Caco-2 (cell line): ENCODE results near the gene GPX4. TPM values are rescaled to one million over a fixed set of nuclear protein-coding genes. Genes with fewer than 3 reads are reported as not detected.
A peak's percentile ranks its signal among the peaks of the same experiment; 100 is the strongest.

Experiments used
- BruUV-seq: library from RNA; stranded (reverse); fragments of 400-500 nt; replicated peaks from 2 replicates; lab custom pipeline; 2021; lab: Mats Ljungman, UMichigan
- CTCF ChIA-PET: fragments of 300-600 bp; sonication (Branson Sonifier 250); formaldehyde crosslinking; loops from one replicate; lab custom pipeline; 2022; ENCODE audit warnings: antibody characterized with exemption; lab: Charles Lee
- POLR2A ChIA-PET: fragments of 300-600 bp; sonication (Branson Sonifier 250); formaldehyde crosslinking; loops from one replicate; lab custom pipeline; 2022; ENCODE audit warnings: antibody characterized with exemption; lab: Charles Lee
- DNase-seq, 2 experiments: peaks; one replicate each; pipeline versions ENCODE4 v3.0.0 to v3.0.0-alpha.2; 2020 to 2022
- H3K27me3 ChIP-seq: replicated peaks from 2 replicates; pipeline ENCODE4 v1.6.0; 2011; ENCODE audit warnings: low read length; ENCODE audit not compliant: control insufficient read depth, insufficient read depth
- H3K36me3 ChIP-seq: 2 replicates; pipeline ENCODE4 v1.5.1; 2011; ENCODE audit warnings: low read length; ENCODE audit not compliant: control insufficient read depth, insufficient read depth
- H3K4me1 ChIP-seq: fragments of 250-450 bp; sonication (Bioruptor Pico); 2 replicates; pipeline ENCODE4 v1.5.1; 2020; ENCODE audit warnings: mild to moderate bottlenecking
- H3K4me3 ChIP-seq: 2 replicates; pipeline ENCODE4 v1.5.1; 2011; ENCODE audit warnings: low read depth, mild to moderate bottlenecking, control low read depth, low read length
- H3K9me3 ChIP-seq: fragments of 250-450 bp; sonication (Bioruptor Pico); 2 replicates; pipeline ENCODE4 v1.5.1; 2020; ENCODE audit warnings: mild to moderate bottlenecking, moderate library complexity
- H3K27ac Mint-ChIP-seq: one replicate; pipeline ENCODE4 v1.8.0; 2022; ENCODE audit warnings: mixed read lengths; ENCODE audit not compliant: unreplicated experiment
- H3K27me3 Mint-ChIP-seq: one replicate; pipeline ENCODE4 v1.8.0; 2022; ENCODE audit warnings: mixed read lengths; ENCODE audit not compliant: insufficient read depth, unreplicated experiment
- H3K36me3 Mint-ChIP-seq: one replicate; pipeline ENCODE4 v1.8.0; 2022; ENCODE audit warnings: mild to moderate bottlenecking, mixed read lengths; ENCODE audit not compliant: insufficient read depth, unreplicated experiment
- H3K4me1 Mint-ChIP-seq: one replicate; pipeline ENCODE4 v1.8.0; 2022; ENCODE audit warnings: low read depth, mixed read lengths; ENCODE audit not compliant: unreplicated experiment
- H3K4me3 Mint-ChIP-seq: one replicate; pipeline ENCODE4 v1.8.0; 2022; ENCODE audit warnings: mild to moderate bottlenecking, moderate library complexity, mixed read lengths; ENCODE audit not compliant: unreplicated experiment
- H3K9me3 Mint-ChIP-seq: one replicate; pipeline ENCODE4 v1.8.0; 2022; ENCODE audit warnings: mixed read lengths; ENCODE audit not compliant: unreplicated experiment
- intact Hi-C: fragments of 100-400 bp; cut with micrococcal nuclease; formaldehyde crosslinking; loops from one replicate; pipeline ENCODE4 v1.10.0; 2022; ENCODE audit not compliant: unreplicated experiment
- total RNA-seq: library from RNA; stranded (reverse); gene quantifications from 2 replicates; pipeline ENCODE4 v1.2.3, GENCODE V29; 2022
- TF ChIP-seq, protein P1 (sequence below), 2 experiments: fragments of 200-600 bp in 1 of 2; IDR thresholded peaks; 1 replicate in 1 of 2; 2 replicates in 1 of 2; pipeline versions ENCODE4 v1.5.1 to v1.8.0; 2011 to 2022; ENCODE audit warnings: antibody characterized with exemption in 1 of 2, control low read depth in 1 of 2, inconsistent platforms in 1 of 2, low read depth in 1 of 2, low read length in 1 of 2, mild to moderate bottlenecking in 1 of 2, moderate library complexity in 1 of 2; ENCODE audit not compliant: insufficient read depth in 1 of 2, severe bottlenecking in 1 of 2, unreplicated experiment in 1 of 2

GPX4 gene
- total RNA-seq, 1 experiment from 2014 or later, result 500 TPM

DNA sequence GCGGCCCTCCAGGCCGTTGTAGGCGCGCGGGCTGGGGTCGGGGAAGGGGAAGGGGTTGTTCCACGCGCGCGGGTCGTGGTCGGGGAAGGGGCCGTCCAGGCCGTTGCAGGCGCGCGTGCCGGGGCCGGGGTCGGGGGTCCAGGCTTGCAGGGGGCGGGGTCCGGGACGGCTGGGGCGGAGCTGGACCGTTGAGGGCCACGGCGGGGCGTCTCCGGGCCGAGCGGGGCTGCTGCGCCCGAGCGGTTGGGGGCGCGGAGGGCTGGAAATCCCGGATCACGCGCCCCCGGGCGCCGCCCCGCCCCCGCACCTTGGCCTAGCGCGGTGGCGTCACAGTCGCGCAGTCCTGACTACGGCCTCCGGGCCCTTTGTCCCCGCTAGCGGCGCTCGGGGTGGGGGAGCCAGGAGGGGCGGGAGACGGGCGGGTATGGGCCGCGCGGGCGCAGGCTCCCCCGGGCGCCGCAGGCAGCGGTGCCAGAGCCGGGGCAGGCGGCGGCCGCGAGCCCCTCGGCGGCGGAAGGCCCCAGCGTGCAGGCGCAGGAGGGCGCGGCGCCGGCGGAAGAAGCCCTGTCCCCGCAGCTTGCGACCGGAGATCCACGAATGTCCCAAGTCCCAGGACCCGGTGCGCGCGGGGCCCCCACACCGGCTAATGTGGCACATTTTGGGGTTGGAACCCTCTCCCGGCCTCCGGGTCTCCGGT lies 665 bp downstream of the GPX4 start:
- TF ChIP-seq, protein P1, sequence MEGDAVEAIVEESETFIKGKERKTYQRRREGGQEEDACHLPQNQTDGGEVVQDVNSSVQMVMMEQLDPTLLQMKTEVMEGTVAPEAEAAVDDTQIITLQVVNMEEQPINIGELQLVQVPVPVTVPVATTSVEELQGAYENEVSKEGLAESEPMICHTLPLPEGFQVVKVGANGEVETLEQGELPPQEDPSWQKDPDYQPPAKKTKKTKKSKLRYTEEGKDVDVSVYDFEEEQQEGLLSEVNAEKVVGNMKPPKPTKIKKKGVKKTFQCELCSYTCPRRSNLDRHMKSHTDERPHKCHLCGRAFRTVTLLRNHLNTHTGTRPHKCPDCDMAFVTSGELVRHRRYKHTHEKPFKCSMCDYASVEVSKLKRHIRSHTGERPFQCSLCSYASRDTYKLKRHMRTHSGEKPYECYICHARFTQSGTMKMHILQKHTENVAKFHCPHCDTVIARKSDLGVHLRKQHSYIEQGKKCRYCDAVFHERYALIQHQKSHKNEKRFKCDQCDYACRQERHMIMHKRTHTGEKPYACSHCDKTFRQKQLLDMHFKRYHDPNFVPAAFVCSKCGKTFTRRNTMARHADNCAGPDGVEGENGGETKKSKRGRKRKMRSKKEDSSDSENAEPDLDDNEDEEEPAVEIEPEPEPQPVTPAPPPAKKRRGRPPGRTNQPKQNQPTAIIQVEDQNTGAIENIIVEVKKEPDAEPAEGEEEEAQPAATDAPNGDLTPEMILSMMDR (IDR thresholded peaks at IDR 0.05; ENCODE audit: insufficient read depth in 1 of 2, low read depth in 1 of 2, low read length in 1 of 2, severe bottlenecking in 1 of 2, unreplicated experiment in 1 of 2), result no peak
- peaks cover 23% of the 10 kb centered on the region for H3K4me1 ChIP-seq
- no peaks in the 10 kb centered on the region for H3K4me1 Mint-ChIP-seq

GRCh38 chr19:1105008-1105872 lies 1.4 kb downstream of the GPX4 start:
- no peaks in the 10 kb centered on the region for H3K27me3 ChIP-seq
- intact Hi-C loops, result loop anchor here (10.0 kb wide), 1 partner anchor 80 kb away; the partner anchor contains the start of genes CNN2, RNU6-2 and TMEM259
- CTCF ChIA-PET, result interaction anchor here (0.7 kb wide), 1 partner anchor 72 kb away, joined by 4 read pairs; no protein-coding TSS in a partner anchor
- peak in 1 of 2 experiments; percentile 41 for DNase-seq
- Mint-ChIP-seq H3K4me1 (no peaks in the 10 kb centered on the region), H3K36me3 (peaks cover 56% of the 10 kb centered on the region), H3K27ac (peak overlapping the region; percentile 57), H3K9me3 (no peaks in the 10 kb centered on the region), H3K4me3 (peak overlapping the region; percentile 68), H3K27me3 (no peaks in the 10 kb centered on the region)
- peaks cover 1% of the 10 kb centered on the region for H3K36me3 ChIP-seq
- no peaks in the 10 kb centered on the region for H3K9me3 ChIP-seq
- TSS peak; percentile 50 for BruUV-seq
- H3K4me3 ChIP-seq, result peak overlapping the region; percentile 97
- POLR2A ChIA-PET, result interaction anchor here (0.6 to 2.3 kb wide), 5 partner anchors 8 to 164 kb away, joined by 3 to 19 read pairs (median 9); partner anchors contain the start of genes ARHGAP45 and CIRBP
- TF ChIP-seq, protein P1 (IDR thresholded peaks at IDR 0.05; ENCODE audit: insufficient read depth in 1 of 2, low read depth in 1 of 2, low read length in 1 of 2, severe bottlenecking in 1 of 2, unreplicated experiment in 1 of 2), result no peak
- peaks cover 23% of the 10 kb centered on the region for H3K4me1 ChIP-seq

More for the DNA sequence above, 665 bp downstream of the GPX4 start:
- Histone ChIP-seq H3K27me3 (no peaks in the 10 kb centered on the region), H3K4me3 (peak overlapping the region; percentile 97), H3K36me3 (peaks cover 1% of the 10 kb centered on the region; the same call in 1 of the 2 replicates), H3K9me3 (no peaks in the 10 kb centered on the region)
- Mint-ChIP-seq H3K4me3 (peak overlapping the region; percentile 68), H3K9me3 (no peaks in the 10 kb centered on the region), H3K27ac (peak overlapping the region; percentile 57), H3K36me3 (peaks cover 49% of the 10 kb centered on the region), H3K27me3 (no peaks in the 10 kb centered on the region)
- intact Hi-C loops, result loop anchor here (10.0 kb wide), 1 partner anchor 80 kb away; the partner anchor contains the start of genes CNN2, RNU6-2 and TMEM259
- DNase-seq, result peak; percentile 80 to 88
- ChIA-PET POLR2A (interaction anchor here (0.5 to 2.3 kb wide), 9 partner anchors 8 to 165 kb away, joined by 3 to 19 read pairs (median 6); partner anchors contain the start of genes ABCA7, ARHGAP45, CIRBP and CNN2), CTCF (interaction anchor here (0.5 to 1.0 kb wide), 5 partner anchors 73 to 332 kb away, joined by 3 to 5 read pairs (median 4); partner anchors contain the start of gene CNN2)
- no TSS peak for BruUV-seq
